GM21447 (cell line): ENCODE results near the gene KCTD16.
A peak's percentile ranks its signal among the peaks of the same experiment; 100 is the strongest.

ENCODE experiments used
- ATAC-seq: cut with Tn5 transposase; IDR thresholded peaks from one replicate; pipeline ENCODE4 v1.9.1; 2021; ENCODE audit not compliant: unreplicated experiment

The KCTD16 gene

GRCh38 chr5:144170276-144171024, at the start of gene KCTD16, which contains the start of gene YIPF5:
KCTD16 (plus strand) TSS chr5:144170873.
YIPF5 (minus strand) TSS chr5:144170659; CDS start chr5:144169955, 704 bp downstream.
- ATAC-seq: peak; percentile 99

GRCh38 chr5:144121577-144121976, 49.1 kb upstream of the KCTD16 start:
- no peak for ATAC-seq

GRCh38 chr5:144122081-144122480, 48.6 kb upstream of the KCTD16 start:
- ATAC-seq: no peak

GRCh38 chr5:144122641-144123040, 48.0 kb upstream of the KCTD16 start:
- ATAC-seq: no peak

GRCh38 chr5:144125163-144125726, 45.4 kb upstream of the KCTD16 start:
- no peak for ATAC-seq

- ATAC-seq: no peak
Observed at GRCh38 chr5:144126707-144127106, 44.0 kb upstream of the KCTD16 start.

- no peak for ATAC-seq
Observed at GRCh38 chr5:144128844-144129243, 41.8 kb upstream of the KCTD16 start.

- ATAC-seq: no peak
Observed at GRCh38 chr5:144130306-144130705, 40.4 kb upstream of the KCTD16 start.

- no peak for ATAC-seq
Observed at GRCh38 chr5:144131261-144131660, 39.4 kb upstream of the KCTD16 start.

- no peak for ATAC-seq
Observed at GRCh38 chr5:144133050-144133633, 37.5 kb upstream of the KCTD16 start.

GRCh38 chr5:144134194-144134826, 36.4 kb upstream of the KCTD16 start:
- no peak for ATAC-seq

- no peak for ATAC-seq
Observed at GRCh38 chr5:144135113-144135762, 35.4 kb upstream of the KCTD16 start.

- no peak for ATAC-seq
Observed at GRCh38 chr5:144139586-144139985, 31.1 kb upstream of the KCTD16 start.

GRCh38 chr5:144141585-144141984, 29.1 kb upstream of the KCTD16 start:
- no peak for ATAC-seq

- ATAC-seq: peak; percentile 98
Observed at GRCh38 chr5:144142139-144142823, 28.4 kb upstream of the KCTD16 start.

- no peak for ATAC-seq
Observed at GRCh38 chr5:144142824-144143162, 27.9 kb upstream of the KCTD16 start.

- ATAC-seq: no peak
Observed at GRCh38 chr5:144143625-144144024, 27.0 kb upstream of the KCTD16 start.

GRCh38 chr5:144144956-144145751, 25.5 kb upstream of the KCTD16 start:
- no peak for ATAC-seq

GRCh38 chr5:144151026-144151425, 19.6 kb upstream of the KCTD16 start:
- ATAC-seq: no peak

GRCh38 chr5:144156767-144157171, 13.9 kb upstream of the KCTD16 start:
- ATAC-seq: no peak
